Stimulated activated CD4-positive, alpha-beta T cell treated with anti-CD3 and anti-CD28 coated beads, Interleukin-4, amount 100 ng/mL, for 4 hours (primary cell): ENCODE results near the gene LUC7L.
"Not testable (repeated sequence)": the region's sequence is repeated elsewhere in the genome, so short reads cannot be mapped to it uniquely, and the experiment has no call there.

Experiments used
- DNase-seq, 2 experiments: peaks; one replicate each; pipeline ENCODE4 v3.0.0-alpha.2; 2020

LUC7L gene

DNA sequence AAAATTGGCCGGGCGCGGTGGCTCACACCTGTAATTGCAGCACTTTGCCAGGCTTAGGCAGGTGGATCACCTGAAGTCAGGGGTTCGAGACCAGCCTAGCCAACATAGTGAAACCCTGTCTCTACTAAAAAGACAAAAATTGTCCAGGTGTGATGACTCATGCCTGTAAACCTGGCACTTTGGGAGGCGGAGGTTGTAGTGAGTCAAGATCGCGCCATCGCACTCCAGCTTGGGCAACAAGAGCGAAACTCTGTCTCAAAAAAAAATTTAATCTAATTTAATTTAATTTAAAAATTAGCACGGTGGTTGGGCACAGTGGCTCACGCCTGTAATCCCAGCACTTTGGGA is 50.6 kb downstream of the LUC7L start:
- DNase-seq, result no peak

DNA sequence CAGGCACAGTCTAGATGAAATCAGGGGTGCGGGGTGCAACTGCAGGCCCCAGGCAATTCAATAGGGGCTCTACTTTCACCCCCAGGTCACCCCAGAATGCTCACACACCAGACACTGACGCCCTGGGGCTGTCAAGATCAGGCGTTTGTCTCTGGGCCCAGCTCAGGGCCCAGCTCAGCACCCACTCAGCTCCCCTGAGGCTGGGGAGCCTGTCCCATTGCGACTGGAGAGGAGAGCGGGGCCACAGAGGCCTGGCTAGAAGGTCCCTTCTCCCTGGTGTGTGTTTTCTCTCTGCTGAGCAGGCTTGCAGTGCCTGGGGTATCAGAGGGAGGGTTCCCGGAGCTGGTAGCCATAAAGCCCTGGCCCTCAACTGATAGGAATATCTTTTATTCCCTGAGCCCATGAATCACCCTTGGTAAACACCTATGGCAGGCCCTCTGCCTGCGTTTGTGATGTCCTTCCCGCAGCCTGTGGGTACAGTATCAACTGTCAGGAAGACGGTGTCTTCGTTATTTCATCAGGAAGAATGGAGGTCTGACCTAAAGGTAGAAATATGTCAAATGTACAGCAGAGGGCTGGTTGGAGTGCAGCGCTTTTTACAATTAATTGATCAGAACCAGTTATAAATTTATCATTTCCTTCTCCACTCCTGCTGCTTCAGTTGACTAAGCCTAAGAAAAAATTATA is 51.1 kb downstream of the LUC7L start:
- no peak for DNase-seq

DNA sequence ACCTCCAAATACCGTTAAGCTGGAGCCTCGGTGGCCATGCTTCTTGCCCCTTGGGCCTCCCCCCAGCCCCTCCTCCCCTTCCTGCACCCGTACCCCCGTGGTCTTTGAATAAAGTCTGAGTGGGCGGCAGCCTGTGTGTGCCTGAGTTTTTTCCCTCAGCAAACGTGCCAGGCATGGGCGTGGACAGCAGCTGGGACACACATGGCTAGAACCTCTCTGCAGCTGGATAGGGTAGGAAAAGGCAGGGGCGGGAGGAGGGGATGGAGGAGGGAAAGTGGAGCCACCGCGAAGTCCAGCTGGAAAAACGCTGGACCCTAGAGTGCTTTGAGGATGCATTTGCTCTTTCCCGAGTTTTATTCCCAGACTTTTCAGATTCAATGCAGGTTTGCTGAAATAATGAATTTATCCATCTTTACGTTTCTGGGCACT is 51.8 kb downstream of the LUC7L start:
- DNase-seq, result no peak

DNA sequence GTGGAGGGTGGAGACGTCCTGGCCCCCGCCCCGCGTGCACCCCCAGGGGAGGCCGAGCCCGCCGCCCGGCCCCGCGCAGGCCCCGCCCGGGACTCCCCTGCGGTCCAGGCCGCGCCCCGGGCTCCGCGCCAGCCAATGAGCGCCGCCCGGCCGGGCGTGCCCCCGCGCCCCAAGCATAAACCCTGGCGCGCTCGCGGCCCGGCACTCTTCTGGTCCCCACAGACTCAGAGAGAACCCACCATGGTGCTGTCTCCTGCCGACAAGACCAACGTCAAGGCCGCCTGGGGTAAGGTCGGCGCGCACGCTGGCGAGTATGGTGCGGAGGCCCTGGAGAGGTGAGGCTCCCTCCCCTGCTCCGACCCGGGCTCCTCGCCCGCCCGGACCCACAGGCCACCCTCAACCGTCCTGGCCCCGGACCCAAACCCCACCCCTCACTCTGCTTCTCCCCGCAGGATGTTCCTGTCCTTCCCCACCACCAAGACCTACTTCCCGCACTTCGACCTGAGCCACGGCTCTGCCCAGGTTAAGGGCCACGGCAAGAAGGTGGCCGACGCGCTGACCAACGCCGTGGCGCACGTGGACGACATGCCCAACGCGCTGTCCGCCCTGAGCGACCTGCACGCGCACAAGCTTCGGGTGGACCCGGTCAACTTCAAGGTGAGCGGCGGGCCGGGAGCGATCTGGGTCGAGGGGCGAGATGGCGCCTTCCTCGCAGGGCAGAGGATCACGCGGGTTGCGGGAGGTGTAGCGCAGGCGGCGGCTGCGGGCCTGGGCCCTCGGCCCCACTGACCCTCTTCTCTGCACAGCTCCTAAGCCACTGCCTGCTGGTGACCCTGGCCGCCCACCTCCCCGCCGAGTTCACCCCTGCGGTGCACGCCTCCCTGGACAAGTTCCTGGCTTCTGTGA is 52.5 kb downstream of the LUC7L start, which contains the start of gene HBA1:
TSS of gene HBA1 (plus strand) at position 204 of the 906 bp plus-strand sequence. CDS start at position 241, 37 bp downstream.
- DNase-seq, result not testable (repeated sequence)

DNA sequence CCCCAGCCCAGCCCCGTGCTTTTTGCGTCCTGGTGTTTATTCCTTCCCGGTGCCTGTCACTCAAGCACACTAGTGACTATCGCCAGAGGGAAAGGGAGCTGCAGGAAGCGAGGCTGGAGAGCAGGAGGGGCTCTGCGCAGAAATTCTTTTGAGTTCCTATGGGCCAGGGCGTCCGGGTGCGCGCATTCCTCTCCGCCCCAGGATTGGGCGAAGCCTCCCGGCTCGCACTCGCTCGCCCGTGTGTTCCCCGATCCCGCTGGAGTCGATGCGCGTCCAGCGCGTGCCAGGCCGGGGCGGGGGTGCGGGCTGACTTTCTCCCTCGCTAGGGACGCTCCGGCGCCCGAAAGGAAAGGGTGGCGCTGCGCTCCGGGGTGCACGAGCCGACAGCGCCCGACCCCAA is 53.2 kb downstream of the LUC7L start:
- not testable (repeated sequence) for DNase-seq

DNA sequence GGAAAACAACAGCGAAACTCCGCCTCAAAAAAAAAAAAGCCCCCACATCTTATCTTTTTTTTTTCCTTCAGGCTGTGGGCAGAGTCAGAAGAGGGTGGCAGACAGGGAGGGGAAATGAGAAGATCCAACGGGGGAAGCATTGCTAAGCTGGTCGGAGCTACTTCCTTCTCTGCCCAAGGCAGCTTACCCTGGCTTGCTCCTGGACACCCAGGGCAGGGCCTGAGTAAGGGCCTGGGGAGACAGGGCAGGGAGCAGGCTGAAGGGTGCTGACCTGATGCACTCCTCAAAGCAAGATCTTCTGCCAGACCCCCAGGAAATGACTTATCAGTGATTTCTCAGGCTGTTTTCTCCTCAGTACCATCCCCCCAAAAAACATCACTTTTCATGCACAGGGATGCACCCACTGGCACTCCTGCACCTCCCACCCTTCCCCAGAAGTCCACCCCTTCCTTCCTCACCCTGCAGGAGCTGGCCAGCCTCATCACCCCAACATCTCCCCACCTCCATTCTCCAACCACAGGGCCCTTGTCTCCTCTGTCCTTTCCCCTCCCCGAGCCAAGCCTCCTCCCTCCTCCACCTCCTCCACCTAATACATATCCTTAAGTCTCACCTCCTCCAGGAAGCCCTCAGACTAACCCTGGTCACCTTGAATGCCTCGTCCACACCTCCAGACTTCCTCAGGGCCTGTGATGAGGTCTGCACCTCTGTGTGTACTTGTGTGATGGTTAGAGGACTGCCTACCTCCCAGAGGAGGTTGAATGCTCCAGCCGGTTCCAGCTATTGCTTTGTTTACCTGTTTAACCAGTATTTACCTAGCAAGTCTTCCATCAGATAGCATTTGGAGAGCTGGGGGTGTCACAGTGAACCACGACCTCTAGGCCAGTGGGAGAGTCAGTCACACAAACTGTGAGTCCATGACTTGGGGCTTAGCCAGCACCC is 54.0 kb downstream of the LUC7L start:
- DNase-seq, result no peak

DNA sequence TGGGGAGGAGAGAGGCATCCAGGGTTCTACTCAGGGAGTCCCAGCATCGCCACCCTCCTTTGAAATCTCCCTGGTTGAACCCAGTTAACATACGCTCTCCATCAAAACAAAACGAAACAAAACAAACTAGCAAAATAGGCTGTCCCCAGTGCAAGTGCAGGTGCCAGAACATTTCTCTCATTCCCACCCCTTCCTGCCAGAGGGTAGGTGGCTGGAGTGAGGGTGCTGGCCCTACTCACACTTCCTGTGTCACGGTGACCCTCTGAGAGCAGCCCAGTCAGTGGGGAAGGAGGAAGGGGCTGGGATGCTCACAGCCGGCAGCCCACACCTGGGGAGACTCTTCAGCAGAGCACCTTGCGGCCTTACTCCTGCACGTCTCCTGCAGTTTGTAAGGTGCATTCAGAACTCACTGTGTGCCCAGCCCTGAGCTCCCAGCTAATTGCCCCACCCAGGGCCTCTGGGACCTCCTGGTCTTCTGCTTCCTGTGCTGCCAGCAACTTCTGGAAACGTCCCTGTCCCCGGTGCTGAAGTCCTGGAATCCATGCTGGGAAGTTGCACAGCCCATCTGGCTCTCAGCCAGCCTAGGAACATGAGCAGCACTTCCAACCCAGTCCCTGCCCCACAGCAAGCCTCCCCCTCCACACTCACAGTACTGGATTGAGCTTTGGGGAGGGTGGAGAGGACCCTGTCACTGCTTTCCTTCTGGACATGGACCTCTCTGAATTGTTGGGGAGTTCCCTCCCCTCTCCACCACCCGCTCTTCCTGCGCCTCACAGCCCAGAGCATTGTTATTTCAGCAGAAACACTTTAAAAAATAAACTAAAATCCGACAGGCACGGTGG is 55.1 kb downstream of the LUC7L start:
- not testable (repeated sequence) for DNase-seq

DNA sequence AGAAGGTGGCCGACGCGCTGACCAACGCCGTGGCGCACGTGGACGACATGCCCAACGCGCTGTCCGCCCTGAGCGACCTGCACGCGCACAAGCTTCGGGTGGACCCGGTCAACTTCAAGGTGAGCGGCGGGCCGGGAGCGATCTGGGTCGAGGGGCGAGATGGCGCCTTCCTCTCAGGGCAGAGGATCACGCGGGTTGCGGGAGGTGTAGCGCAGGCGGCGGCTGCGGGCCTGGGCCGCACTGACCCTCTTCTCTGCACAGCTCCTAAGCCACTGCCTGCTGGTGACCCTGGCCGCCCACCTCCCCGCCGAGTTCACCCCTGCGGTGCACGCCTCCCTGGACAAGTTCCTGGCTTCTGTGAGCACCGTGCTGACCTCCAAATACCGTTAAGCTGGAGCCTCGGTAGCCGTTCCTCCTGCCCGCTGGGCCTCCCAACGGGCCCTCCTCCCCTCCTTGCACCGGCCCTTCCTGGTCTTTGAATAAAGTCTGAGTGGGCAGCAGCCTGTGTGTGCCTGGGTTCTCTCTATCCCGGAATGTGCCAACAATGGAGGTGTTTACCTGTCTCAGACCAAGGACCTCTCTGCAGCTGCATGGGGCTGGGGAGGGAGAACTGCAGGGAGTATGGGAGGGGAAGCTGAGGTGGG is 55.9 kb downstream of the LUC7L start:
- not testable (repeated sequence) for DNase-seq

DNA sequence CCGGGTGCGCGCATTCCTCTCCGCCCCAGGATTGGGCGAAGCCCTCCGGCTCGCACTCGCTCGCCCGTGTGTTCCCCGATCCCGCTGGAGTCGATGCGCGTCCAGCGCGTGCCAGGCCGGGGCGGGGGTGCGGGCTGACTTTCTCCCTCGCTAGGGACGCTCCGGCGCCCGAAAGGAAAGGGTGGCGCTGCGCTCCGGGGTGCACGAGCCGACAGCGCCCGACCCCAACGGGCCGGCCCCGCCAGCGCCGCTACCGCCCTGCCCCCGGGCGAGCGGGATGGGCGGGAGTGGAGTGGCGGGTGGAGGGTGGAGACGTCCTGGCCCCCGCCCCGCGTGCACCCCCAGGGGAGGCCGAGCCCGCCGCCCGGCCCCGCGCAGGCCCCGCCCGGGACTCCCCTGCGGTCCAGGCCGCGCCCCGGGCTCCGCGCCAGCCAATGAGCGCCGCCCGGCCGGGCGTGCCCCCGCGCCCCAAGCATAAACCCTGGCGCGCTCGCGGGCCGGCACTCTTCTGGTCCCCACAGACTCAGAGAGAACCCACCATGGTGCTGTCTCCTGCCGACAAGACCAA is 56.8 kb downstream of the LUC7L start, which contains the start of gene HBA2:
TSS of gene HBA2 (plus strand) at position 503 of the 568 bp plus-strand sequence. CDS start at position 540, 37 bp downstream.
- DNase-seq, result not testable (repeated sequence)

DNA sequence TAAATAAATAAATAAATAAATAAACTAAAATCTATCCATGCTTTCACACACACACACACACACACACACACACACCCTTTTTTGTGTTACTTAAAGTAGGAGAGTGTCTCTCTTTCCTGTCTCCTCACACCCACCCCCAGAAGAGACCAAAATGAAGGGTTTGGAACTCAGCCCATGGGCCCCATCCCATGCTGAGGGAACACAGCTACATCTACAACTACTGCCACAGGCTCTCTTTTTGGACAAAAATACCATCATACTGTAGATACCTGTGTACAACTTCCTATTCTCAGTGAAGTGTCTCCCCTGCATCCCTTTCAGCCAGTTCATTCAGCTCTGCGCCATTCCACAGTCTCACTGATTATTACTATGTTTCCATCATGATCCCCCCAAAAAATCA is 58.5 kb downstream of the LUC7L start:
- DNase-seq, result no peak

DNA sequence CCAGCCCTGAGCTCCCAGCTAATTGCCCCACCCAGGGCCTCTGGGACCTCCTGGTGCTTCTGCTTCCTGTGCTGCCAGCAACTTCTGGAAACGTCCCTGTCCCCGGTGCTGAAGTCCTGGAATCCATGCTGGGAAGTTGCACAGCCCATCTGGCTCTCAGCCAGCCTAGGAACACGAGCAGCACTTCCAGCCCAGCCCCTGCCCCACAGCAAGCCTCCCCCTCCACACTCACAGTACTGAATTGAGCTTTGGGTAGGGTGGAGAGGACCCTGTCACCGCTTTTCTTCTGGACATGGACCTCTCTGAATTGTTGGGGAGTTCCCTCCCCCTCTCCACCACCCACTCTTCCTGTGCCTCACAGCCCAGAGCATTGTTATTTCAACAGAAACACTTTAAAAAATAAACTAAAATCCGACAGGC is 59.2 kb downstream of the LUC7L start:
- DNase-seq, result not testable (repeated sequence)

DNA sequence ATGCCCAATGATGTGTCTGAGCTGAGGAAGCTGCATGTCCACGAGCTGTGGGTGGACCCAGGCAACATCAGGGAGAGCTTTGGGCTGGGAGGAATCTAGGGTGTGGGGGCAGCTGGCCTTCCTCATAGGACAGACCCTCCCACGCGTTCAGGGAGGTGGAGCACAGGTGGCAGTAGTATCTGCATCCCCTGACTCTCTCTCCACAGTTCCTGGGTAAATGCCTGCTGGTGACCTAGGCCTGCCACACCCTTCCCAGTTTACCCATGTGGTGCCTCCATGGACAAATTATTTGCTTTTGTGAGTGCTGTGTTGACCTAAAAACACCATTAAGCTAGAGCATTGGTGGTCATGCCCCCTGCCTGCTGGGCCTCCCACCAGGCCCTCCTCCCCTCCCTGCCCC is 60.2 kb downstream of the LUC7L start:
- DNase-seq, result no peak

DNA sequence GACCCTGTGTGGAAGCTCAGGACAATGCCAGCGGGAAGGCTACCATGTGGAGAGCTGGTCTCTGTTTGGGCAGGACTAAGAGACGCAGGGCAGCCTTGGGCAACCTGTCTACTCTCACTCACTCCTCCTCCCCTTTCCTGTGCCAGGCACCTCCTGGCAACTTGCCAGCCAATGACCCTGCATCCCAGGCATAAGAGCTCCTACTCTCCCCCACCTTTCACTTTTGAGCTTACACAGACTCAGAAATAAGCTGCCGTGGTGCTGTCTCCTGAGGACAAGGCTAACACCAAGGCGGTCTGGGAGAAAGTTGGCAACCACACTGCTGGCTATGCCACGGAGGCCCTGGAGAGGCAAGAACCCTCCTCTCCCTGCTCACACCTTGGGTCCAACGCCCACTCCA is 60.8 kb downstream of the LUC7L start:
- no peak for DNase-seq

DNA sequence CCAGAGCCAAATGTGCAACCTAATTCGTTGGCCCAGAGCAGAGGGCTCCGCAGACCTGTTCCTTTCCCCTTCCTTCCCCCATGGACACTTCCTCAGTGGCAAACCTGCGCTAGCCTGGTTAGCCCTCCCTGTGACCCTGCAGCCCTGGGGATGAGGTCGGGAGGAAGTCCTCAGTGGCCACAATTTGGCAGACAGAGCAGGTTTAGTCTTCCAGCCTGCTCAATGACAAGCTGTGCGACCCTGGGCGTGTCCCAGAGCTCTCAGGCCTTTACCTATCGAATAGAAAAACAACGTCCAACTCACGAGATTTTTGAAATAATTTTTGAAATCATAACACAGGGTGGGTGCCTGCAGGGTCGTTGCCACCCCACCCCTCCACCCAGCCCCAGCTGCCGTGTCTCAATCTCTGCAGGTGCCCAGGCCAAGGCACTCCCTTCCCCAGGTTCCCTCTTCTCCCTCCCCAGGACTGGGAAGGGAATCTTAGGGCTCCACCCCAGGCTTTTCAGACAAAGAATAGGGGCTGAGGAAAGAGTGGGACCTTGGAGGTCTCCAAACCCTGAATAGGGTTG is 62.0 kb downstream of the LUC7L start:
- no peak for DNase-seq

DNA sequence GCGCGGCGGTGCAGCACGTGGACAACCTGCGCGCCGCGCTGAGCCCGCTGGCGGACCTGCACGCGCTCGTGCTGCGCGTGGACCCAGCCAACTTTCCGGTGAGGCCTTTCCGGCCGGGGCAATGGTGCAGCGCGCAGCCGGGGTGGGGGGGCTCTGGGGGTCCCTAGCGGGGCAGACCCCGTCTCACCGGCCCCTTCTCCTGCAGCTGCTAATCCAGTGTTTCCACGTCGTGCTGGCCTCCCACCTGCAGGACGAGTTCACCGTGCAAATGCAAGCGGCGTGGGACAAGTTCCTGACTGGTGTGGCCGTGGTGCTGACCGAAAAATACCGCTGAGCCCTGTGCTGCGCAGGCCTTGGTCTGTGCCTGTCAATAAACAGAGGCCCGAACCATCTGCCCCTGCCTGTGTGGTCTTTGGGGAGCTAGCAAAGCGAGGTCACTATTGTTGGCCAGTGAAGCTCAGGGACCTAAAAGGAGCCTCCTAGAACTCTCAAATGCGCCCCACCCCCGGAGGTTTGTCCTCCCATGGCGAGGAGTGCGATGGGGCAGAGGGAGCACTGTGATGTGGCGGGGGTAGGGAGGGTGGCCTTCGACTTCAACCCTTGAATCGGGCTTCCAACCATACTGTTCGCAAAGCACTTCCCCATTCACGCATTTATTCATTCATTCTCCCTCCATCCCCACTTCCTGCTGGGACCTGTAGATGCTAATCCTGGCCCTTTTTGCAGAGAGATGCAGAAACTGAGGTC is 62.7 kb downstream of the LUC7L start:
- no peak for DNase-seq

DNA sequence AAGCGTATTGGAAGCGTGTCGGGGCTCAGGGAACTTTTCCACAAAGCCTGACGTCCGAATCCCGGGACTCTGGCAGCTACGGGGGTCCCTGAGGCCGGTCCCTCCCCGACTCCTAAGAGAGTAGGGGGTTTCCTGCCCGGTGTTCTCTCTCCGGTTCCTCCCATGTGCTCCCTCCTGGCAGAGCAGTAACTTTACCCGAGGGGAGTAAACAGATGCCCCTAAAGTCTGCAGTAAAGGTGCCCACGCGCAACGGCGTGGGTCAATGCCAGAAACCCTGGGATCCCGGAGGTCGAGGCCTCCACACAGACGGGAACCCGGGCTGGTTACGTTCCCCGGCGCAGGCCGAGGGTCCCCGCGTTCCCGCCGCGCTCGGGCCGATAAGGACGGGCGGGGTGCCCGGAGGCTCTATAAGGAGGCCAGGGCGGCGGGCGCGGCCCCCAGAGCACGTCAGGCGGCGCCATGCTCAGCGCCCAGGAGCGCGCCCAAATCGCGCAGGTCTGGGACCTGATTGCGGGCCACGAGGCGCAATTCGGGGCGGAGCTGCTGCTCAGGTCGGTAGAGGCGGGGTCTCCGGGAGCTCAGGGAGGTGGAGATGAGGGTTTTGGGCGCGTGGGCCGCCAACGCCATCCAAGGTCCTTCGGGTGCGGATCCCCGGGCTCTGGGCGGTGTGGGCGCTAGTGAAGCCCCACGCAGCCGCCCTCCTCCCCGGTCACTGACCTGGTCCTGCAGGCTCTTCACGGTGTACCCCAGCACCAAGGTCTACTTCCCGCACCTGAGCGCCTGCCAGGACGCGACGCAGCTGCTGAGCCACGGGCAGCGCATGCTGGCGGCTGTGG is 63.5 kb downstream of the LUC7L start, which contains the start of gene HBM:
TSS of gene HBM (plus strand) at position 440 of the 836 bp plus-strand sequence. CDS start at position 460, 20 bp downstream.
- DNase-seq, result peak; percentile 16 to 22

DNA sequence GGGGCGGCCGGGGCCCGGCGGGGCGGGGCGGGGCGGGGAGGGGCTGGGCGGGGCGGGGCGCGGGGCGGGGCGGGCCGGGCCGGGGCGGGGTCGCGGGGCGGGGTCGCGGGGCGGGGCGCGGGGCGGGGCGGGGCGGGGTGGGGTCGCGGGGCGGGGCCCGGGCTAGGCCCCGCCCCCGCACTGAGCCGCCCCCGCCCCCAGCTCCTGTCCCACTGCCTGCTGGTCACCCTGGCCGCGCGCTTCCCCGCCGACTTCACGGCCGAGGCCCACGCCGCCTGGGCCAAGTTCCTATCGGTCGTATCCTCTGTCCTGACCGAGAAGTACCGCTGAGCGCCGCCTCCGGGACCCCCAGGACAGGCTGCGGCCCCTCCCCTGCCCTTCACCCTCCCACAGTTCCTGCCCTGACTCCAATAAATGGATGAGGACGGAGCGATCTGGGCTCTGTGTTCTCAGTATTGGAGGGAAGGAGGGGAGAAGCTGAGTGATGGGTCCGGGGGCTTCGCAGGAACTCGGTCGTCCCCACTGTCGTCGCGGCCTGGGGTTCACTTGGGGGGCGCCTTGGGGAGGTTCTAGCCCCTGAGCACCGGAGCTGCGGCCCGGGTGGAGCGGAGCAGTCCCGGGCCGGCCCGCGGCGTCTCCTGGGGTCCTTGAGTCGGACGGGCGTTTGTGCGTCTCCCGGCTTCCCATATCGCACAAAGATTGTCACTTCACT is 64.3 kb downstream of the LUC7L start:
- no peak for DNase-seq
